ENCODE measurements around the gene SPATA2L.
"Not testable (repeated sequence)": the region's sequence is repeated elsewhere in the genome, so short reads cannot be mapped to it uniquely, and the experiment has no call there.

SPATA2L gene

DNA sequence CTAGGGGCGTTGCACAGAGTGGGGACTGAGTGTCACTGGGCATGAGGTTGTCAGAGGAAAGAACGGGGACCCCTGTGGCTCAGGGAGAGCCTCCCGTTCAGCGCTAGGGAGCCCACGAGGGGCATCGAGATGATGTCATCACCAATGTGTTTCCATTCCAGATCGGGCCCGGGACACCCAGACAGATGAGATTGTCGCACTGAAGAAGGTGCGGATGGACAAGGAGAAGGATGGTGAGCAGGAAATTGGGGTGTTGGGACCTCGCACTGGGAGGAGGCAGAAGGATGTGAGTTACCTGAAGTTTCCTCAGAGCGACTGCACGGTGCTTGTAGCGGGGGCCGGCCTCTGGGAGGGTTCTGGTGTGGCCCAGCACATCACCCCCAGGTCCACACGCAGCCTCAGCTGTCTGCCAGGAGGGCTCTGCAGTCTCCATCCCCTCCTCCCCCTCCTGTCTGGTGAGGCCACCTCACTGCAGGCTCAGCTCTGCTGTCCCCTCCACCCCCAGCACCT lies 11.1 kb downstream of the SPATA2L start:
- DNase-seq: peak; percentile 4

DNA sequence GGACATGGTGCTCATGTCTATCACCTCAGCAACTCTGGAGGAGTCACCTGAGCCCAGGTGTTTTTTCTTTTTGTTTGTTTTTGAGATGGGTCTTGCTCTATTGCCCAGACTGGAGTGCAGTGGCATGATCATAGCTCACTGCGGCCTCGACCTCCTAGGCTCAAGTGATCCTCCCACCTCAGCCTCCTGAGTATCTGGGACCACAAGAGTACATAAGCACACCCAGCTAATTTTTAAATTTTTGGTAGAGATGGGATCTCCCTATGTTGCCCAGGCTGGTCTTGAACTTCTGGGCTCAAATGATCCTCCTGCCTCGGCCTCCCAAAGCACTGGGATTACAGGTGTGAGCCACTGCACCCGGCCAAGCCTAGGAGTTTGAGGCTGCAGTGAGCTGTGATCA lies 11.9 kb downstream of the SPATA2L start:
- DNase-seq: peak; percentile 2
- ATAC-seq: not testable (repeated sequence)

More for the DNA sequence above, 11.1 kb downstream of the SPATA2L start:
- ATAC-seq: no peak

DNA sequence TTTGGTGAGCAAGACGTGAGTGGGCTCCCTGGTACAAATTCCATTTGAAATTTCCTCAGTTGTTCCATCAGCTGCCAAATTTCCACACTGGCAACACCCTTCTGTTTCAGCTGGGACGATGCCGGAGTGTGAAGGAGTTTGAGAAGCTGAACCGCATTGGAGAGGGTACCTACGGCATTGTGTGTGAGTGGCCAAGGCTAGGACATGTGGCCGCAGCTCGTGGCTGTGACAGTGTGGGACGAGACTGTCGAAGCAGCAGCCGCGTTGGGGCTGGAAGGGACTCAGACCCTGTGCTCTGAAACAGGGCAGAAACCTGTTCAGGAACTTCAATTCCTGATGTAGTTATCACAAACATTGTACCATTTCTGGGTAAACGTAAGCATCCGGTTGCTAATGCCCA lies 12.4 kb downstream of the SPATA2L start:
- DNase-seq: no peak
- ATAC-seq: no peak

GRCh38 chr16:89688395-89688794 lies 13.1 kb downstream of the SPATA2L start:
- DNase-seq (no peak), ATAC-seq (no peak)

- ATAC-seq (peak; percentile 41), DNase-seq (peak; percentile 31)
Observed at GRCh38 chr16:89687092-89687940, 14.2 kb downstream of the SPATA2L start.

GRCh38 chr16:89686520-89687091 lies 14.9 kb downstream of the SPATA2L start, which contains the start of gene CDK10:
CDK10 (plus strand) TSS chr16:89686689; CDS start chr16:89686711, 22 bp downstream.
- DNase-seq (peak; percentile 94), ATAC-seq (peak; percentile 89)

- ATAC-seq: no peak
Observed at GRCh38 chr16:89685916-89686315, 15.6 kb downstream of the SPATA2L start.

DNA sequence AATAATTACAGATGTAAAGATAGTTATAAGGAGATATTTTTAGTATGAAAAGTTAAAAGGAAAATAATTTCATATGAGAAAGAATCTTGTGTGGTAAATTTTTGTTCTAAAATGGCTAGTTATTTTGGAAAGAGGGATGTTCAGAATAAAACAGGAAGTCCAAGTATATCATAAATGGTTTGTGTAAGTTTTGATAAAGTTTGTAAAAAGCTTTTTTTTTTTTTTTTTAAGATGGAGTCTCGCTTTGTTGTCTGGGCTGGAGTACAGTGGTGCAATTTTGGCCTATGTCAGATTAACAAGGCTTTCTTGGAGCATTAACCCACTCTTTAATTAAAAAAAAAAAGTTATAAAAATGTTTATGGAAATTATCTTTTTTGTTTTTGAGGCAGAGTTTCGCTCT lies 23.2 kb downstream of the SPATA2L start:
- ATAC-seq: no peak
- no peak for DNase-seq

More at GRCh38 chr16:89685916-89686315, 15.6 kb downstream of the SPATA2L start:
- peak; percentile 3 for DNase-seq

- no peak for DNase-seq
- no peak for ATAC-seq
Observed at GRCh38 chr16:89672177-89672941, 29.1 kb downstream of the SPATA2L start.

- not testable (repeated sequence) for DNase-seq, ATAC-seq
Observed at GRCh38 chr16:89671565-89671964, 29.9 kb downstream of the SPATA2L start.

DNA sequence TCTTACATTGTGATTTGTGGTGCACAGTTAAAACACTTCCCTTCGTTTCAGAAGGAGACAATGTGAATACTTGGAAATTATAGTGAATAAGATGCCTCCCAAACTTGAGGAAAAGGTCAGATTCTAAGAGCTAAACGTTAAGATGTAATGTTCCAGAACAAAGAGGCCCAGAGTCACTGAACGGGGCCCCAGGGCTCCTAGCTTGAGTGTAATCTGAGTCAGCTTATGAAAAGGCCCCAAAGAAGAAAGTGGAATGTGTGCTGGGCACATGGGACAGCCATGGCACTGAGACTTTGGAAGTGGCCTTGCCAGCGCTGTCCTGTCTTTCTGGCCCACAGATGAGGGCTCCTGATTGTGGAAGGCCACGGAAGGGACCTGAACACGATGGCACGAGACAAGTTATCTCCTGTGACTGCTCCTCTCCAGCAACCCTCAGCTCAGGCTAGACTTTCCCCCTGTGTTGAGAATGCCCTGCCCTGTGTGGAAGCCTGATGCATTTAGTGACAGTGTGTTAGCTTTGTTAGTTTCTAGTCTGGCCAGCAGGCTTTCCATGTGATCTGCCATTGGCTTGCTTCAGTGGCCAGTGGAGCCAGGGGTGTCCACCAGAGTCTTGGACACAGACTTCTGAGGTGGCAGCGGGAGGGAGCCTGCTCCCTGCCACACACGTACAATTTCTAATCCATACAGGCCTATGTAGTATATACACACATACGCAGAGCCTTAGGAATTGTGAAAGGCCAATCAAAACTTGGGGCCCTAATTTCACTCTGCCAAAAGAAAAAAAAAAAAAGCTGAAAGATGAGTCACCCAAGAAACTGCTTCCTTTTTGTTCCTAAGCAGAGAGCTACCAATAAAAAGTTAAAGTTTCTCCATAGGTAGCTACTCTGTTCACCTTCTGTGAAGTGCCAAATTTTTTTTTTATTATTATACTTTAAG lies 30.7 kb downstream of the SPATA2L start:
- DNase-seq: peak; percentile 2
- ATAC-seq: no peak

DNA sequence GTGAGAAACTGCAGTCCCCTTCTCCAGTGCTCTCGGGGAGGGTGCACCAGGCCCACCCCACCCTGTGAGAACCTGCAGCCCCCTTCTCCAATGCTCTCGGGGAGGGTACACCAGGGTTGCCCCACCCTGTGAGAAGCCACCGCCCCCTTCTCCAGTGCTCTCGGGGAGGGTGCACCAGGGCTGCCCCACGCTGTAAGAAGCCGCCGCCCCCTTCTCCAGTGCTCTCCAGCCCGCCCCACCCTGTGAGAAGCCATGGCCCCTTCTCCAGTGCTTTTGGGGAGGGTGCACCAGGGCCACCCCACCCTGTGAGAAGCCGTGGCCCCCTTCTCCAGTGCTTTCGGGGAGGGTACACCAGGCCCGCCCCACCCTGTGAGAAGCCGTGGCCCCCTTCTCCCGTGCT lies 31.8 kb downstream of the SPATA2L start:
- ATAC-seq (no peak), DNase-seq (no peak)

- ATAC-seq: no peak
- no peak for DNase-seq
Observed at GRCh38 chr16:89668790-89669158, 32.7 kb downstream of the SPATA2L start.

- DNase-seq: peak; percentile 3
- ATAC-seq: no peak
Observed at GRCh38 chr16:89667633-89668032, 33.9 kb downstream of the SPATA2L start.

DNA sequence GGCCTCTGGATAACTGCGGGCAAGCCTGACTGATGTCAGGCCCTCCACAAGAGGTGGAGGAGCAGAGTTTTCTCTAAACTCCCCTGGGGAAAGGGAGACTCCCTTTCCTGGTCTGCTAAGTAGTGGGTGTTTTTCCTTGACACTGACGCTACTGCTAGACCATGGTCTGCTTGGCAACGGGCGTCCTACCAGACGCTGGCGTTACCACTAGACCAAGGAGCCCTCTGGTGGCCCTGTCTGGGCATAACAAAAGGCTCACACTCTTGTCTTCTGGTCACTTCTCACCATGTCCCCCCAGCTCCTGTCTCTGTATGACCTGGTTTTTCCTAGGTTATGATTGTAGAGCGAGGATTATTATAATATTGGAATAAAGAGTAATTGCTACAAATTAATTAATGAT lies 34.5 kb downstream of the SPATA2L start:
- not testable (repeated sequence) for DNase-seq, ATAC-seq

DNA sequence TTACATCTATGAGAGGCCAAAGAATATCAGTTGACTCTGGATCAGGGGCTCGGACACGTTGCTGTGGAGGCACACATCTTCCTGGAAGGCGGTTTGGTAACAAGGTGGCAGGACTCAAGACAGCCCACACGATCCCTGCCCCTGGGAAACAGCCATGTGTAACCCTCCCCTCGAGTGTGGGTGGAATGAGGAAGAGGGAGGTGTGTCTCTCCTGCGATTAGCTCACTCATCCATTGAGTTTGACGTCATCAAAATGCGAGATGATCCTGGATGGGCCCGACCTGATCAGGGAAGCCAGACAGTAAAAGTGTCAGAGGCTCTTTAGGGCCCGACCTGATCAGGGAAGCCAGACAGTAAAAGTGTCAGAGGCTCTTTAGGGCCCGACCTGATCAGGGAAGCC lies 37.3 kb downstream of the SPATA2L start:
- DNase-seq, ATAC-seq: not testable (repeated sequence)

DNA sequence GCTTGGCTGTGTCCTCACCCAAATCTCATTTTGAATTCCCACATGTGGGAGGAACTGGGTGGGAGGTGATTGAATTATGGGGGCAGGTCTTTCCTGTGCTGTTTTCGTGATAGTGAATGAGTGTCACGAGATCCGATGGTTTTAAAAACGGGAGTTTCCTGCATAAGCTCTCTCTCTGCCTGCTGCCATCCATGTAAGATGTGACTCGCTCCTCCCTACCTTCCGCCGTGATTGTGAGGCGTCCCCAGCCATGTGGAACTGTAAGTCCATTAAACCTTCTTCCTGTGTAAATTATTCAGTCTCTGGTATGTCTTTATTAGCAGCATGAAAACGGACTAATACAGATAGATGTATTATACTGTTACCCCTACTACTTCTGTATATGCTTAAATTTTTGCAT lies 40.3 kb downstream of the SPATA2L start:
- ATAC-seq (no peak), DNase-seq (no peak)

DNA sequence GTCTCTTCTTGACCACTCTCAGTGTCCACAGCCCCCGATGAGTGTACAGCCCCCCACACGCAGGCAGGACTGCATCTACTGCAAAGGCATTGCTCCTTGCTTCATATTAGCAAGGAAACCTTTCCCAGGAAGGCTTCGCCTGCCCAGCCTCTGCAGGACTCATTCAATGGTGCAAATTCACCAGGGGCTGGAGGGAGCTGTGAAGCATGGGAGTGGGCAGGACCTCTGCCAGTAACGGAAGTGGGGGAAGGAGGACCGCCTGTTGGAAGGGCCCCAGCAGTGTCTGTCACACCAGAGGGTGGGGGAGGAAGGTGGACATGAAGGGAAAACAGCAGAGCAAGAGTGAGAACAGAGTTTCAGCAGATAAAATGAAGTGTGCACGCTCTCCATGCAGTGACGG lies 41.4 kb downstream of the SPATA2L start:
- no peak for ATAC-seq
- DNase-seq: no peak

DNA sequence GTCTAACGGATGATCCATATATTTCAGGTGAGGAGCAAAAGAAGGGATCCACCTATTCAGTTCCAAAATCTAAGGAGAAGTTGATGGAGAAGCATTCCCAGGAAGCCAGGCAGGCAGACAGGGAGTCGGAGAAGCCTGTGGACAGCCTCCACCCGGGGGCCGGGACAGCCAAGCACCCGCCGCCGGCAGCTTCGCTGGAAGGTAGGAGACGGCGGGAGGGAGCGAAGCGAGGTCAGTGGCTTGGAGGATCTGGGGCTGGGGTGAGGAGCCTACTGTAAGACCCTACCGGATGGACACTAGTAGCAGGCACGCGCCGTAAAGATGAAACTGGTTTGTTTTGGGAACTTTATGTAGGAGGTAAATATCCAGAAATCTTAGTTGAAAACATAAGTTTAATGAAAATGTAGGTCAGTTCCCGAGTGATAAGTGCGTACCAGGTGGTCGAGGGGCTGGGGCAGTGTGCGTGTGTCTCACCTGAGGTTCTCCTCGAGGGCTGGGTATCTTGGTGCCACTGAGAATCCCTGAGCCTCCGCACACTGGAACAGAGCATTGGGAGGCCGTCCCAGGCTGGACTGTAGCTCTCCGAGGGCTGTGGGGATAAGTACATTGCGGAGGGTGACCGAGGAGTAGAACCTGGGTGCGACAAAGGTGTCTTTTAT lies 43.2 kb downstream of the SPATA2L start:
- ATAC-seq: no peak
- peak; percentile 33 for DNase-seq

DNA sequence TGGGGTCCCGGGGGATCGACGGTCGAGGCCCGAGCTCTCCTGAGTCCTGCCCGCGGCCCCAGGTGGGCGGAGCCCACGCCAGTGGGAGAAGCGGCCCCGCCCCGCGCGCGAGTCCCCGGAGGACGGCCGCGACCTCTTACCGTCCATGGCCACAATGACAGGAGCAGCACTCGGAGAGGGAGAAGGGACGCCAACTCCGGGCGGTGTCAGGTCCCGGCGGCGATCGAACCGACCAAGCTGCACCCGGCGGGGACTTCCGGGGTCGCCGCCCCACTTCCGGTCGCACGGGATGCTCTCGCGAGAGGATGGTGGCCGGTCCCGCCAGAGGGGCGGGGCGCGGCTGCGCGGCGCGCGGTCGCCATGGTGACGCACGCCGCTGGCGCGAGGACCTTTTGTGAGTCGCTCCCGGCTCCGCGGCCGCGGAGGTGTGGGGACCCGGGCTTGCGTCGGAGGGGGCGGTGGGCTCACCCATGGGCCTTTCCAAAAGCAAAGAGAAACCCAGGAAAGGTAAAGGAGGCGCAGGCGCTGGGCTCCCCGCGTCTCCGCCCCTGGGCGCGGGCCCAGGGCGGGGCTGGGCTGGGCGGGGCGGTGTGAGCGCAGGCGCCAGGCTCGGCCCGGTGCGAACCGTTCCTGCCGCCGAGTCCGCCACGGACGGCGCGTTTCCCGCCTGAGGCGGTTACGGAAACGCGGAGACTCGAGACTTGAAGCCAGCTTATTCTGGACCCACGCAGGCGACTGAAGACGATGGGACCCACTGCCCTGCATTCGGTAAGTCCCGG lies 43.9 kb downstream of the SPATA2L start, which contains the start of the genes CHMP1A and SPATA33:
TSS of gene CHMP1A (minus strand) at position 267 of the 779 bp plus-strand sequence. CDS start at position 147, 120 bp downstream.
TSS of gene SPATA33 (plus strand) at position 395 of the 779 bp plus-strand sequence. CDS start at position 471, 76 bp downstream.
- peak; percentile 93 for ATAC-seq

More for the DNA sequence above, 43.9 kb downstream of the SPATA2L start, which contains the start of the genes CHMP1A and SPATA33:
- DNase-seq: peak; percentile 95
